Upper lobe of right lung (tissue), 1 donor: Measurements from ENCODE around the gene NDUFAF5. TPM values are rescaled to one million over a fixed set of nuclear protein-coding genes. Genes with fewer than 3 reads are reported as not detected.

Experiments
- ATAC-seq: fragments of 200-7000 bp; cut with Tn5 transposase; one replicate; pipeline ENCODE4 v1.9.1; 2020; ENCODE audit warnings: mild to moderate bottlenecking, moderate library complexity
- DNase-seq: peaks from one replicate; pipeline ENCODE4 v3.0.0-alpha.2; 2020
- H3K27ac ChIP-seq: fragments of 200-600 bp; one replicate; pipeline ENCODE4 v1.8.0; 2022
- H3K27me3 ChIP-seq: fragments of 200-600 bp; one replicate; pipeline ENCODE4 v1.8.0; 2022; ENCODE audit warnings: mild to moderate bottlenecking
- H3K36me3 ChIP-seq: fragments of 200-600 bp; one replicate; pipeline ENCODE4 v1.8.0; 2022
- H3K4me1 ChIP-seq: fragments of 200-600 bp; one replicate; pipeline ENCODE4 v1.8.0; 2022
- H3K4me3 ChIP-seq: fragments of 200-600 bp; one replicate; pipeline ENCODE4 v1.8.0; 2022; ENCODE audit warnings: mild to moderate bottlenecking
- H3K9me3 ChIP-seq: fragments of 200-600 bp; one replicate; pipeline ENCODE4 v1.8.0; 2022
- intact Hi-C: fragments of 100-400 bp; cut with DNase I; formaldehyde crosslinking; loops from one replicate; pipeline ENCODE4 v1.11.0; 2022
- total RNA-seq: library from RNA; stranded (reverse); fragmentation: NEBNext Ultra II Directional; extraction: Animal tissue kit (Norgen Biotek cat#: 25700); gene quantifications from one replicate; pipeline ENCODE4 v1.2.1, GENCODE V29; 2021
- TF ChIP-seq, protein P1 (sequence below): fragments of 200-600 bp; IDR thresholded peaks from one replicate; pipeline ENCODE4 v1.8.0; 2022; ENCODE audit warnings: antibody characterized with exemption
- donor health status: DM: no; HTN: yes; CAD: no; lungs with severe emphysema.

Gene NDUFAF5
- total RNA-seq, 1 donor from 2014 or later, result 20.1 TPM

- H3K36me3 ChIP-seq, result peaks cover 84% of the 10 kb centered on the region
- ATAC-seq, result no peak
- intact Hi-C loops, result no loop called here
- TF ChIP-seq, protein P1, sequence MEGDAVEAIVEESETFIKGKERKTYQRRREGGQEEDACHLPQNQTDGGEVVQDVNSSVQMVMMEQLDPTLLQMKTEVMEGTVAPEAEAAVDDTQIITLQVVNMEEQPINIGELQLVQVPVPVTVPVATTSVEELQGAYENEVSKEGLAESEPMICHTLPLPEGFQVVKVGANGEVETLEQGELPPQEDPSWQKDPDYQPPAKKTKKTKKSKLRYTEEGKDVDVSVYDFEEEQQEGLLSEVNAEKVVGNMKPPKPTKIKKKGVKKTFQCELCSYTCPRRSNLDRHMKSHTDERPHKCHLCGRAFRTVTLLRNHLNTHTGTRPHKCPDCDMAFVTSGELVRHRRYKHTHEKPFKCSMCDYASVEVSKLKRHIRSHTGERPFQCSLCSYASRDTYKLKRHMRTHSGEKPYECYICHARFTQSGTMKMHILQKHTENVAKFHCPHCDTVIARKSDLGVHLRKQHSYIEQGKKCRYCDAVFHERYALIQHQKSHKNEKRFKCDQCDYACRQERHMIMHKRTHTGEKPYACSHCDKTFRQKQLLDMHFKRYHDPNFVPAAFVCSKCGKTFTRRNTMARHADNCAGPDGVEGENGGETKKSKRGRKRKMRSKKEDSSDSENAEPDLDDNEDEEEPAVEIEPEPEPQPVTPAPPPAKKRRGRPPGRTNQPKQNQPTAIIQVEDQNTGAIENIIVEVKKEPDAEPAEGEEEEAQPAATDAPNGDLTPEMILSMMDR, result no peak
- H3K9me3 ChIP-seq, result no peaks in the 10 kb centered on the region
- no peak overlapping the region for H3K4me3 ChIP-seq
- H3K4me1 ChIP-seq, result peaks cover 10% of the 10 kb centered on the region
- H3K27ac ChIP-seq, result no peak overlapping the region
- DNase-seq, result no peak
- no peaks in the 10 kb centered on the region for H3K27me3 ChIP-seq
Measured at GRCh38 chr20:13791540-13792459, 7.0 kb downstream of the NDUFAF5 start.

DNA sequence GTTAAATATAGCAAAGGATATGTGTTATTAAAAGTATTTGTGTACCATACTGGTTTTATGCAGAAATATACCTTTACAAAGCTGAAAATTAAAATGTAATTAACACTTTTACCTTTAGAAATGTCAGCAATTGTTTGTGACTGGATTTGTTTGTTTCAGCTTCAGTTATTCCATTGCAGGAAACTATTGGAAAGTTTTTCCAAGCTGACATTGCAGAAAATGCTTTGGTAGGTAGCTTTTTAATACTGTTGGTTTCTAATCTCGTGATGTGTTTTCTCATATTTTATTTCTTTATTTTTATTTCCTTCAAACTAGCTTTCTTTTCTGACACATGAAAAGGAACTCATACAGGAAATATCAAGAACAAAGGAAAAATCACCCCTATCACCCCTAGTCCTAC is 8.2 kb downstream of the NDUFAF5 start:
- Histone ChIP-seq H3K27me3 (no peaks in the 10 kb centered on the region), H3K4me1 (peaks cover 6% of the 10 kb centered on the region), H3K9me3 (no peaks in the 10 kb centered on the region), H3K27ac (no peak overlapping the region), H3K4me3 (no peak overlapping the region), H3K36me3 (peaks cover 94% of the 10 kb centered on the region)
- ATAC-seq (no peak), DNase-seq (no peak)
- intact Hi-C loops, result no loop called here
- TF ChIP-seq, protein P1, result no peak

DNA sequence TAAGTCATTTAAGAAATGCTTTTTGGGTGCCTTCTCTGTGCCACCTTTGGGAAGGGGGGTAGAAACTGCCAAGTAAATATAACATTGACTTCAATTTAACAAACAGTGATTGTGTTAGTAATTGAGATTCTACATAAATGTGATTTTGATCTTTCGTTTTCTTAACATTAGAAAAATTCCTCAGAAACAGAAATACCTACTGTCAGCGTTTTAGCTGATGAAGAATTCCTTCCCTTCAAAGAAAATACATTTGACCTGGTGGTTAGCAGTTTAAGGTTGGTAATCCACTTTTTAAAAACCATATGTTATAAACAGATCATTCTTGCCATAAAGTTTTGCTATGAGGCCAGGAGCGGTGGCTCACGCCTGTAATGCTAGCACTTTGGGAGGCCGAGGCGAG is 9.8 kb downstream of the NDUFAF5 start:
- no peaks in the 10 kb centered on the region for H3K9me3 ChIP-seq
- no peak for ATAC-seq

DNA sequence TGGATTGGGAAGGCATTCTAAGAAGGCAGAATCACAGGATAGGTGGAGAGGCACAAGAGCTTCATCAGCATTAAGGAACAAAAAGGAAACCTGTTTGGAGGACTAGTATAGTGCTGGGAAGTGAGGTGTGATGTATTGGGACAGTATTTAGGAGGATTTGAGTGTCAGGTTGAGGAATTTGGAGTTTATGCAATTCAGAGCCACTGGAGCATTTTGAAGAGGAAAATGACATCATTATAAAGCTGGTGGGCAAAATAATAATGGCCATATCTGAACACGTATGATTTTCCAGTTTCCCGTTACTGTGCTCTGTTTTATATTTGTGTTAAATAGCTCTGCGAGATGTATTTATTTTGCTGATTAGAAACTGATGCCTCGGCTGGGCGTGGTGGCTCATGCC is 14.2 kb downstream of the NDUFAF5 start:
- Histone ChIP-seq H3K36me3 (peaks cover 93% of the 10 kb centered on the region), H3K4me1 (peaks cover 13% of the 10 kb centered on the region), H3K27ac (no peak overlapping the region), H3K4me3 (no peak overlapping the region), H3K9me3 (no peaks in the 10 kb centered on the region), H3K27me3 (no peaks in the 10 kb centered on the region)
- intact Hi-C loops, result no loop called here
- TF ChIP-seq, protein P1, result no peak
- DNase-seq (no peak), ATAC-seq (no peak)

More for the DNA sequence above, 9.8 kb downstream of the NDUFAF5 start:
- intact Hi-C loops, result no loop called here
- no peak for DNase-seq
- no peaks in the 10 kb centered on the region for H3K4me1 ChIP-seq
- no peak overlapping the region for H3K4me3 ChIP-seq
- no peak overlapping the region for H3K27ac ChIP-seq
- no peaks in the 10 kb centered on the region for H3K27me3 ChIP-seq
- TF ChIP-seq, protein P1, result no peak
- H3K36me3 ChIP-seq, result peaks cover 90% of the 10 kb centered on the region

DNA sequence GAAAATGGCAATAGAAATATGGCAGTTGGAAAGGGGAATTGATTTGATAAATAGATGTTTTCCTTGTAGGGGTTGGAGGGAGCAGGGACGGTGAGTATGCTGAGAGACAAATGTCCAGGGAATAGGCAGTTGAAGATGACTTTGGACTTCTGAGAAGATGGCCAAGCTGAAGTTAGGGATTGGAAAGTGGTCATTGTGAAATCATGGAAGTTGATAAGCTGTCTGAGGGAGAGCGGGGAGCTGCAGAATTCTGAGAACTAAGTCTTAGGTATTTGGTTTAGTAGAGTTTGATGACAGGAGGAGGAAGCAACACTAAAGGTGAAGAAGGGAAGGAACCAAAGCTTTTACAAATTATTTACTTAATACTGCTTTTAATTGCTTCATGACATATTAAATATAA is 15.1 kb downstream of the NDUFAF5 start:
- Histone ChIP-seq H3K9me3 (no peaks in the 10 kb centered on the region), H3K4me3 (no peak overlapping the region), H3K36me3 (peaks cover 93% of the 10 kb centered on the region), H3K27me3 (no peaks in the 10 kb centered on the region), H3K27ac (no peak overlapping the region), H3K4me1 (peaks cover 13% of the 10 kb centered on the region)
- ATAC-seq (no peak), DNase-seq (no peak)
- TF ChIP-seq, protein P1, result no peak
- intact Hi-C loops, result no loop called here
